ENCODE results near the gene PAPPA2. TPM values are rescaled to one million over a fixed set of nuclear protein-coding genes. Genes with fewer than 3 reads are reported as not detected.

PAPPA2 gene
- total and polyA plus RNA-seq, 8 donors, result under 0.01 to 10.3 (median 0.29) TPM; not detected in 1

- H3K36me3 ChIP-seq, result no peaks in the 10 kb centered on the region
- H3K9me3 ChIP-seq, result no peaks in the 10 kb centered on the region
- H3K4me1 ChIP-seq, result no peaks in the 10 kb centered on the region
- no peak overlapping the region for H3K27ac ChIP-seq
- intact Hi-C loops (cut with DNase I; ENCODE audit: low total_unique reads), result no loop called here
- DNase-seq, result no peak
- TF ChIP-seq POLR2A (IDR thresholded peaks at IDR 0.05), result no peak
- TF ChIP-seq POLR2AphosphoS5 (IDR thresholded peaks at IDR 0.05), result no peak
- TF ChIP-seq CTCF (IDR thresholded peaks at IDR 0.05), result no peak
- no peak for TF ChIP-seq EP300 (IDR thresholded peaks at IDR 0.05)
- no peaks in the 10 kb centered on the region for H3K27me3 ChIP-seq
- no peak overlapping the region for H3K4me3 ChIP-seq
- 59 to 77% (median 70%) methylated on average over 4 of the region's 4 CpGs for WGBS, 5 donors
These were observed 400.6 kb downstream of the PAPPA2 start for GRCh38 chr1:176863613-176864012.

DNA sequence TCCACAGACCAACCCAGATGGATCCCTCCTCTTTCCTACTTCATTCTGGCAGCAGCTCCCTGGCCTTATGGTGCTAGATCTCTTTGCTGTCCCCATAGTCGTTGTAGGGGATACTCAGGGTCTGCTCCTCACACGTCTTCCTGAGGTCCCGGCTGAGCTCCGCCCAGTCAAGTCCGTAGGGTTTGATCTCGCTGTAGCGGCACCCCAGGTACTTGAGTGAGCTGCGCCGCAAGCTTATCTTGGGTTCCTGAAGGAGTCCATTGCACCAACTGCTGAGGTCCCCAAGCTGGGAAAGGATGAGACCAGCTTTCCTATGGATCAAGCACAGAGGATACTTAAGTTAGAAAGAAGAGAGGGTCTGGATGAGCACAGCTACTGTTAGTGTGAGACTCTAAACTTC, 401.2 kb downstream of the PAPPA2 start:
- DNase-seq, result no peak
- TF ChIP-seq POLR2A (IDR thresholded peaks at IDR 0.05), result no peak
- TF ChIP-seq EP300 (IDR thresholded peaks at IDR 0.05), result no peak
- no peak for TF ChIP-seq CTCF (IDR thresholded peaks at IDR 0.05)
- no peak for TF ChIP-seq POLR2AphosphoS5 (IDR thresholded peaks at IDR 0.05)
- H3K27me3 ChIP-seq, result no peaks in the 10 kb centered on the region
- H3K27ac ChIP-seq, result no peak overlapping the region
- no peaks in the 10 kb centered on the region for H3K4me1 ChIP-seq
- intact Hi-C loops (cut with DNase I; ENCODE audit: low total_unique reads), result no loop called here
- no peak overlapping the region for H3K4me3 ChIP-seq
- H3K36me3 ChIP-seq, result no peaks in the 10 kb centered on the region
- no peaks in the 10 kb centered on the region for H3K9me3 ChIP-seq
- 86 to 93% (median 88%) methylated on average over 9 of the region's 9 CpGs for WGBS, 5 donors

DNA sequence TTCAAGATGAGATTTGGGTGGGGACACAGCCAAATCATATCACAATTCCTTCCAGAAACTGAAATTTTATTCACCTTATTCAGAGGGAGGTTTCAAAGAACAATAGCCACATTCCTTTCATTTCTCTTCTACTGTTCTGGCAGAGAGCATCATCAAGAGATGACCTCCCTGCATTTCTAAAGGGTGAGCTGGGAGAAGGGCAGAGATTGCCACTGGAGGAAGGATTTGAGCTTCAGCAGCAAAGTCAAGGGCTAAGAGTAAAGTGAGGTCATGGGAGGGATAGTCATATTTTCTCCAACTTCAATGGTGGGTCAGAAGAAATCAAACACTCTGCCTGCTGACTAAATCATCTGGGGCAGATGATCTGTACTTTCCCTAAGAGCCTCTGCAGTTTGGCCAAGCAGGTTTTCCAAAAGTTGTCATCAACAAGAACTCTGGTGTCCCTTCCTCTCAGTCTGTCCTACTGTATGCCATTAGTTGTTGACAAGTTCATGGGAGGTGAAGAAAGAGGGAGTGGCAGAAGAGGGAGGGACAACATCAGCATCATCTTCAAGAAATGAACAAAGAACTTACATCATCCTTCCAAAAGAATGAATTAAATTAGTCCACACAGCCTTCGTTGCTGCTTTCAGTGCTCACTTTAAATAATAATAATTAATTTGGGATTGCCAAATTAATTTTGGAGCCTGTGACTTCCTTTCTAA, 403.2 kb downstream of the PAPPA2 start:
- H3K36me3 ChIP-seq, result no peaks in the 10 kb centered on the region
- H3K27me3 ChIP-seq, result no peaks in the 10 kb centered on the region
- no peak overlapping the region for H3K27ac ChIP-seq
- DNase-seq, result no peak
- no peaks in the 10 kb centered on the region for H3K4me1 ChIP-seq
- WGBS, 5 donors, result 62 to 93% (median 83%) methylated on average over 1 of the region's 1 CpG
- no peak overlapping the region for H3K4me3 ChIP-seq
- intact Hi-C loops (cut with DNase I; ENCODE audit: low total_unique reads), result no loop called here
- TF ChIP-seq POLR2A (IDR thresholded peaks at IDR 0.05) (no peak), CTCF (IDR thresholded peaks at IDR 0.05) (no peak), EP300 (IDR thresholded peaks at IDR 0.05) (no peak), POLR2AphosphoS5 (IDR thresholded peaks at IDR 0.05) (no peak)
- no peaks in the 10 kb centered on the region for H3K9me3 ChIP-seq

DNA sequence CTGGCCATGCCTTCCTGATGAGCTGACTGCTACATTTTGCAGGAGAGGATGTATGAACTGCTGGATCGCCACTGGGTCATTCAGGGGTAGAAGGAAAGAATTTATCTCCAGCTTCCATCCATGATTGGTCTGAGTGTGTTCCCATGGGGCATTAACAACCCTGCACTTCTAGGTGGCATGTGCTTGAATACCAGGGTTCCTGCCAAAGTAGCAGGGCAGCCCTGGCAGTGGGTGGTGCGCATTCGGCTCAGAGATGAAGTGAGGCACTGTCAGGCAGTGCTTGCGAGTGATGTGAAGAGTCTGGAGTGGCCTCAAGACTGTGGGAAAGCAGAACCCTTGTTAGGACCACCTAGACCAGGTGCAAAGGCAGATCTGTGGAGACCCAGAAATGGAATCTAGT, 406.6 kb downstream of the PAPPA2 start:
- intact Hi-C loops (cut with DNase I; ENCODE audit: low total_unique reads), result no loop called here
- WGBS, 5 donors, result 84 to 93% (median 91%) methylated on average over 4 of the region's 4 CpGs
- no peak overlapping the region for H3K27ac ChIP-seq
- no peak for TF ChIP-seq EP300 (IDR thresholded peaks at IDR 0.05)
- H3K4me1 ChIP-seq, result no peaks in the 10 kb centered on the region
- no peak for DNase-seq
- no peaks in the 10 kb centered on the region for H3K9me3 ChIP-seq
- no peak overlapping the region for H3K4me3 ChIP-seq
- no peaks in the 10 kb centered on the region for H3K27me3 ChIP-seq
- H3K36me3 ChIP-seq, result no peaks in the 10 kb centered on the region

GRCh38 chr1:176876966-176877515, 414.1 kb downstream of the PAPPA2 start:
- intact Hi-C loops (cut with DNase I; ENCODE audit: low total_unique reads), result loop anchor here (10.0 kb wide), 1 partner anchor 322 kb away; no protein-coding TSS in a partner anchor
- no peaks in the 10 kb centered on the region for H3K27me3 ChIP-seq
- DNase-seq, result no peak
- no peak overlapping the region for H3K27ac ChIP-seq
- TF ChIP-seq POLR2AphosphoS5 (IDR thresholded peaks at IDR 0.05), result no peak
- TF ChIP-seq CTCF (IDR thresholded peaks at IDR 0.05), result no peak
- no peak for TF ChIP-seq POLR2A (IDR thresholded peaks at IDR 0.05)
- no peak for TF ChIP-seq EP300 (IDR thresholded peaks at IDR 0.05)
- no peaks in the 10 kb centered on the region for H3K4me1 ChIP-seq
- no peaks in the 10 kb centered on the region for H3K9me3 ChIP-seq
- WGBS, 5 donors, result 82 to 89% (median 84%) methylated on average over 4 of the region's 4 CpGs
- H3K4me3 ChIP-seq, result no peak overlapping the region
- H3K36me3 ChIP-seq, result no peaks in the 10 kb centered on the region

Measured in stomach (tissue), 9 donors.